Osteoblast (primary cell): Measurements from ENCODE around the gene D2HGDH. TPM values are rescaled to one million over a fixed set of nuclear protein-coding genes. Genes with fewer than 3 reads are reported as not detected.

Experiments used
- DNase-seq: peaks from one replicate; pipeline ENCODE4 v3.0.0; 2011; ENCODE audit warnings: low spot score, mixed read lengths; ENCODE audit not compliant: insufficient read length; ENCODE audit errors: missing footprints
- H2AFZ ChIP-seq: 2 replicates; pipeline ENCODE4 v1.6.0; 2011; ENCODE audit warnings: mild to moderate bottlenecking, low read length
- H3K27ac ChIP-seq: 2 replicates; pipeline ENCODE4 v1.5.1; 2011; ENCODE audit warnings: mild to moderate bottlenecking, low read depth, low read length, moderate library complexity
- H3K27me3 ChIP-seq: 2 replicates; pipeline ENCODE4 v1.6.0; 2012; ENCODE audit warnings: mild to moderate bottlenecking, control low read depth, inconsistent platforms, low read length, moderate library complexity; ENCODE audit not compliant: insufficient read depth
- H3K36me3 ChIP-seq: 2 replicates; pipeline ENCODE4 v1.5.1; 2011; ENCODE audit warnings: mild to moderate bottlenecking, low read length, control low read depth, moderate library complexity; ENCODE audit not compliant: insufficient read depth
- H3K4me1 ChIP-seq: 2 replicates; pipeline ENCODE4 v1.5.1; 2011; ENCODE audit warnings: mild to moderate bottlenecking, low read length, control low read depth, moderate library complexity; ENCODE audit not compliant: insufficient read depth
- H3K4me2 ChIP-seq: 2 replicates; pipeline ENCODE4 v1.6.0; 2011; ENCODE audit warnings: mild to moderate bottlenecking, low read length; ENCODE audit not compliant: insufficient read depth
- H3K4me3 ChIP-seq: fragments of 200-600 bp; sonication (generic); 3 replicates; pipeline ENCODE4 v1.5.1; 2012; ENCODE audit warnings: mild to moderate bottlenecking, low read length, inconsistent platforms; ENCODE audit not compliant: insufficient read depth
- H3K79me2 ChIP-seq: 2 replicates; pipeline ENCODE4 v1.6.0; 2012; ENCODE audit warnings: mild to moderate bottlenecking, low read length, control low read depth, inconsistent platforms; ENCODE audit not compliant: insufficient read depth
- H3K9me3 ChIP-seq: 2 replicates; pipeline ENCODE4 v1.5.1; 2011; ENCODE audit warnings: low read depth, low read length, control low read depth
- H4K20me1 ChIP-seq: 2 replicates; pipeline ENCODE4 v1.6.0; 2012; ENCODE audit warnings: mild to moderate bottlenecking, low read length, control low read depth; ENCODE audit not compliant: insufficient read depth
- total RNA-seq: library from RNA; depleted of rRNA; stranded (reverse); fragments of >200 nt; gene quantifications from 2 replicates; pipeline ENCODE4 v1.2.3, GENCODE V29; 2012
- TF ChIP-seq, protein P1 (sequence below): IDR thresholded peaks from 2 replicates; pipeline ENCODE4 v1.5.1; 2011; ENCODE audit warnings: mild to moderate bottlenecking, low read depth, low read length, moderate library complexity; ENCODE audit errors: extremely low read depth

D2HGDH gene
- 14.1 and 15.6 TPM in 2 replicates for total RNA-seq

- peaks cover 7% of the 10 kb centered on the region for H3K4me1 ChIP-seq
- H4K20me1 ChIP-seq: peaks cover 20% of the 10 kb centered on the region
- peaks cover 22% of the 10 kb centered on the region for H3K79me2 ChIP-seq
- TF ChIP-seq, protein P1, sequence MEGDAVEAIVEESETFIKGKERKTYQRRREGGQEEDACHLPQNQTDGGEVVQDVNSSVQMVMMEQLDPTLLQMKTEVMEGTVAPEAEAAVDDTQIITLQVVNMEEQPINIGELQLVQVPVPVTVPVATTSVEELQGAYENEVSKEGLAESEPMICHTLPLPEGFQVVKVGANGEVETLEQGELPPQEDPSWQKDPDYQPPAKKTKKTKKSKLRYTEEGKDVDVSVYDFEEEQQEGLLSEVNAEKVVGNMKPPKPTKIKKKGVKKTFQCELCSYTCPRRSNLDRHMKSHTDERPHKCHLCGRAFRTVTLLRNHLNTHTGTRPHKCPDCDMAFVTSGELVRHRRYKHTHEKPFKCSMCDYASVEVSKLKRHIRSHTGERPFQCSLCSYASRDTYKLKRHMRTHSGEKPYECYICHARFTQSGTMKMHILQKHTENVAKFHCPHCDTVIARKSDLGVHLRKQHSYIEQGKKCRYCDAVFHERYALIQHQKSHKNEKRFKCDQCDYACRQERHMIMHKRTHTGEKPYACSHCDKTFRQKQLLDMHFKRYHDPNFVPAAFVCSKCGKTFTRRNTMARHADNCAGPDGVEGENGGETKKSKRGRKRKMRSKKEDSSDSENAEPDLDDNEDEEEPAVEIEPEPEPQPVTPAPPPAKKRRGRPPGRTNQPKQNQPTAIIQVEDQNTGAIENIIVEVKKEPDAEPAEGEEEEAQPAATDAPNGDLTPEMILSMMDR: no peak
- H3K4me3 ChIP-seq: peak within 1 kb of the TSS; percentile 91
- peak within 1 kb of the TSS; percentile 71 for H3K27ac ChIP-seq
- H3K36me3 ChIP-seq: no peaks in the 10 kb centered on the region
- peak within 1 kb of the TSS; percentile 90 for H2AFZ ChIP-seq
- H3K9me3 ChIP-seq: no peaks in the 10 kb centered on the region
- H3K27me3 ChIP-seq: no peaks in the 10 kb centered on the region
- H3K4me2 ChIP-seq: peak within 1 kb of the TSS; percentile 89
- peak; percentile 99 for DNase-seq
Observed at GRCh38 chr2:241734467-241735208, at the start of gene D2HGDH. Gene D2HGDH (plus strand): TSS chr2:241734630. CDS start chr2:241735225, 595 bp downstream.

DNA sequence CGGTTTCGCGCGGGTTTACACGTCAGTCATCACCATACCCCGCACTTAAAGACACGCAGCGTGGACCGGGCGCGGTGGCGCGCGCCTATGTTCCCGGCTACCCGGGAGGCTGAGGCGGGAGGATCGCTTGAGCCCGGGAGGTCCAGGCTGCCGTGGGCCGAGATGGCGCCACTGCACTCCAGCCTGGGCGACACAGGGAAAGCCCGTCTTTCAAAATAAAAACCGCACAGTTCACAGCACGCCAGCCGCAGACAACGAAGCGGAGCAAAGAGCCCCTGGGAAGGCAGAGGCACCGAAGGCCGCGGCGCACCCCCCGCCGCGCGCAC lies 48.1 kb upstream of the D2HGDH start:
- DNase-seq: no peak
- Histone ChIP-seq H3K36me3 (peaks cover 43% of the 10 kb centered on the region), H3K79me2 (peaks cover 62% of the 10 kb centered on the region)

GRCh38 chr2:241686650-241687425 lies 47.6 kb upstream of the D2HGDH start, which contains the start of gene DTYMK:
Gene DTYMK (minus strand): TSS chr2:241686815. CDS start chr2:241686783, 32 bp downstream.
- TF ChIP-seq, protein P1: no peak
- no peaks in the 10 kb centered on the region for H3K27me3 ChIP-seq
- peak within 1 kb of the TSS; percentile 99 for H3K4me3 ChIP-seq
- H3K27ac ChIP-seq: peak within 1 kb of the TSS; percentile 93
- no peaks in the 10 kb centered on the region for H4K20me1 ChIP-seq
- peak within 1 kb of the TSS; percentile 84 for H2AFZ ChIP-seq
- H3K36me3 ChIP-seq: peaks cover 47% of the 10 kb centered on the region
- peaks cover 21% of the 10 kb centered on the region for H3K4me1 ChIP-seq
- peak; percentile 100 for DNase-seq
- H3K9me3 ChIP-seq: no peaks in the 10 kb centered on the region
- H3K4me2 ChIP-seq: peak within 1 kb of the TSS; percentile 94
- peaks cover 62% of the 10 kb centered on the region for H3K79me2 ChIP-seq

More for the DNA sequence above, 48.1 kb upstream of the D2HGDH start:
- Histone ChIP-seq H3K27ac (peak overlapping the region; percentile 72), H3K4me1 (peaks cover 25% of the 10 kb centered on the region), H3K9me3 (no peaks in the 10 kb centered on the region), H3K4me2 (peak overlapping the region; percentile 94), H2AFZ (peak overlapping the region; percentile 59), H4K20me1 (no peaks in the 10 kb centered on the region), H3K27me3 (no peaks in the 10 kb centered on the region), H3K4me3 (peak overlapping the region; percentile 99)
- TF ChIP-seq, protein P1: no peak

- H3K9me3 ChIP-seq: no peaks in the 10 kb centered on the region
- no peak overlapping the region for H3K4me2 ChIP-seq
- no peak overlapping the region for H2AFZ ChIP-seq
- H3K4me1 ChIP-seq: peaks cover 22% of the 10 kb centered on the region
- no peaks in the 10 kb centered on the region for H4K20me1 ChIP-seq
- no peak overlapping the region for H3K4me3 ChIP-seq
- H3K36me3 ChIP-seq: peaks cover 31% of the 10 kb centered on the region
- peaks cover 45% of the 10 kb centered on the region for H3K79me2 ChIP-seq
- TF ChIP-seq, protein P1: no peak
- DNase-seq: no peak
- no peak overlapping the region for H3K27ac ChIP-seq
- no peaks in the 10 kb centered on the region for H3K27me3 ChIP-seq
Observed at GRCh38 chr2:241689306-241689705, 45.1 kb upstream of the D2HGDH start.
